GM12872 (cell line): ENCODE results near the gene ALOX15.

ENCODE experiments used
- CTCF ChIP-seq: IDR thresholded peaks from 3 replicates; pipeline ENCODE4 v1.5.1; 2011; ENCODE audit warnings: low read depth, mild to moderate bottlenecking, low read length, moderate library complexity; ENCODE audit not compliant: insufficient read depth

The ALOX15 gene

GRCh38 chr17:4664230-4664629 is 22.8 kb upstream of the ALOX15 start:
- no peak for TF ChIP-seq CTCF

DNA sequence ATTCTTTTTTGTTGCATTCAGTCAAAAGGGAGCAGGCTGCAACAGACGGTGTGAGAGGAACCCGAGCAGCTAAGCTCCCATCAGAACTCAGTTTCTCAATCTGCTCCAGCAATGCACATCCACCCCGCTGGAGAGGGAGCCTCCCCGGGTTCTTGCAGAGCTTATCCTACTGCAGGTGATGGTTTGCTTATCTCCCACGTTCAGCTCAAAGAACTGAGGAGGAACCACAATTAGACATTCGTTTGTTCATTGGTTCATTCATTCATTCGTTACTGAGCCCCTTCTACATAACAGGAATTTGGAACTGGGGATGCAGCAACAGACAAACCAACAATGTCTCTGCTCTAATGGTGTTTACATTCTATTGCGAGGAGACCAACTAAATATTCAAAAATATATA is 22.2 kb upstream of the ALOX15 start:
- no peak for TF ChIP-seq CTCF

GRCh38 chr17:4658478-4659305 is 17.2 kb upstream of the ALOX15 start:
- no peak for TF ChIP-seq CTCF

DNA sequence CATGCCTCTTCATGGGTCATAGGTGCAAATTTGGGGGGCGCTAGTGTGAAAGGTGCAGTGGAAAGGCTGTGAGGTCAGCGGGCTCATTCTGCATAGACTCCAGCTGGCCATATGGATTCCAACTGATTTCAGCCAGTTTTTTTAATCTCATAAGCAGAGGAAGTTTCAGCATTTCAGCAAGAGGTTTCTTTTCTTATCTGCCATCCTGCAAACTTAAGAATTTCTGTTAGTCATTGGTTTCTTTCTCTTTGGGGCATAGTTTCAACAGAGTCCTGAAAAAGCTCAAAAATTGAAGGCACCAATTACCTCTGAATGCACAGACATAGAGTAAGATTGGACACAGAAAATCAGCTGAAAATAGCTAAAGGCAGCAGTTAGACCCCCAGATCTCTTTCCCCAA is 16.2 kb upstream of the ALOX15 start:
- no peak for TF ChIP-seq CTCF

GRCh38 chr17:4652997-4653396 is 11.5 kb upstream of the ALOX15 start:
- TF ChIP-seq CTCF, result no peak

DNA sequence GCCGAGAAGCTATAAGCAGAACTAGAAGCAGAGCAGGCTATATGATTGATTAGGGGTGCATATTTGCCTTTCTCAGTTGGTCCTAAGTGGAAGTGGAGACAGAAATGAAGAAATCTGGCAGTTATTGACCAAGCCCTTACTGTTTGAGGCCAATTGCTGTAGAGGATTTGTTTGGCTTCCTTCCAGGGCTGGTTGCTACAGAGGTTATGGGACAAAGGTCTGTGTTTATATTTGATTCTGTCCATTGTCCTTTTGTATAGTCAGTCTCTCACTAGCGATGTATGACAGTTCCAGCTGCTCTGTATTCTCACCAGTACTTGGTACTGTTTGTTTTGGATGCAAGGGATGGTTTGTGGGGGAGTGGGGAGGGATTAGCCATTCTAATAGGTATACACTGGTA is 7.3 kb upstream of the ALOX15 start:
- no peak for TF ChIP-seq CTCF

GRCh38 chr17:4645642-4646041 is 4.2 kb upstream of the ALOX15 start:
- TF ChIP-seq CTCF, result no peak
